Natural killer cell (primary cell): ENCODE results near the gene WASHC4. TPM values are rescaled to one million over a fixed set of nuclear protein-coding genes. Genes with fewer than 3 reads are reported as not detected.
"Not testable (repeated sequence)": the region's sequence is repeated elsewhere in the genome, so short reads cannot be mapped to it uniquely, and the experiment has no call there.

Experiments
- ATAC-seq, 3 donors: fragments of 150-1000 bp in 2 of 3; fragments of 200-7000 bp in 1 of 3; cut with Tn5 transposase; 1 replicate in 1 of 3; 2 replicates in 2 of 3; pipeline ENCODE4 v1.10.0; 2021; ENCODE audit warnings: mild to moderate bottlenecking in 2 of 3, moderate library complexity in 2 of 3
- DNase-seq, 2 donors: peaks; one replicate each; pipeline versions ENCODE4 v3.0.0 to v3.0.0-alpha.2; 2013 to 2021; ENCODE audit warnings: mixed read lengths in 1 of 2
- H3K27ac ChIP-seq: one replicate; pipeline ENCODE4 v1.5.1; 2013; ENCODE audit warnings: mild to moderate bottlenecking, low read length
- H3K27me3 ChIP-seq: one replicate; pipeline ENCODE4 v1.6.1; 2013; ENCODE audit warnings: low read length; ENCODE audit not compliant: control insufficient read depth, insufficient read depth
- H3K36me3 ChIP-seq: one replicate; pipeline ENCODE4 v1.6.1; 2013; ENCODE audit warnings: low read length; ENCODE audit not compliant: control insufficient read depth, insufficient read depth
- H3K4me1 ChIP-seq: one replicate; pipeline ENCODE4 v1.6.1; 2013; ENCODE audit warnings: low read length; ENCODE audit not compliant: control insufficient read depth, insufficient read depth
- H3K4me3 ChIP-seq: one replicate; pipeline ENCODE4 v1.5.1; 2013; ENCODE audit warnings: low read length
- H3K9me3 ChIP-seq: one replicate; pipeline ENCODE4 v1.6.1; 2013; ENCODE audit warnings: low read length; ENCODE audit not compliant: control insufficient read depth, insufficient read depth
- H3K27ac Mint-ChIP-seq, 2 donors: one replicate each; pipeline ENCODE4 v1.8.0; 2022; ENCODE audit warnings: mild to moderate bottlenecking in 2 of 2, mixed read lengths in 2 of 2, moderate library complexity in 1 of 2
- H3K27me3 Mint-ChIP-seq, 2 donors: one replicate each; pipeline ENCODE4 v1.8.0; 2022; ENCODE audit warnings: low read depth in 2 of 2, mixed read lengths in 2 of 2
- H3K36me3 Mint-ChIP-seq: one replicate; pipeline ENCODE4 v1.8.0; 2022; ENCODE audit warnings: mixed read lengths
- H3K4me1 Mint-ChIP-seq, 2 donors: one replicate each; pipeline ENCODE4 v1.8.0; 2022; ENCODE audit warnings: mixed read lengths in 2 of 2
- H3K4me3 Mint-ChIP-seq: one replicate; pipeline ENCODE4 v1.8.0; 2022; ENCODE audit warnings: mild to moderate bottlenecking, moderate library complexity, mixed read lengths
- H3K9me3 Mint-ChIP-seq, 2 donors: one replicate each; pipeline ENCODE4 v1.8.0; 2022; ENCODE audit warnings: mixed read lengths in 2 of 2
- CTCF ChIP-seq: fragments of 200-600 bp; IDR thresholded peaks from one replicate; pipeline ENCODE4 v1.8.0; 2022; ENCODE audit warnings: antibody characterized with exemption
- WGBS: methylation state at CpG from one replicate; pipeline ENCODE4 v1.1.7; 2013; ENCODE audit warnings: missing lambda C conversion rate; ENCODE audit not compliant: insufficient coverage; 5-methylcytosine and 5-hydroxymethylcytosine counted together
- intact Hi-C: fragments of 100-400 bp; cut with micrococcal nuclease; formaldehyde crosslinking; loops from one replicate; pipeline ENCODE4 v1.14.2; 2022
- total RNA-seq, 4 donors: library from RNA; stranded (reverse); fragments of 120-200 nt in 1 of 4; gene quantifications; one replicate each; pipeline versions ENCODE4 v1.2.3 to v1.2.4, GENCODE V29; 2013 to 2022

The WASHC4 gene
- total RNA-seq, 3 donors from 2014 or later (not counting 1 experiment from before 2014, with no cell fraction given) = 34.2 to 40.9 (median 35.7) TPM

- Mint-ChIP-seq H3K27me3 (peaks cover 26 to 42% of the 10 kb centered on the region in 2 donors), H3K36me3 (no peaks in the 10 kb centered on the region), H3K27ac (no peak overlapping the region), H3K4me1 (no peaks in the 10 kb centered on the region), H3K9me3 (peaks cover 2% of the 10 kb centered on the region in 2 donors), H3K4me3 (no peak overlapping the region)
- DNase-seq = no peak
- no peak overlapping the region for H3K4me3 ChIP-seq
- WGBS = 81% methylated on average over 6 of the region's 6 CpGs
- peaks cover 11% of the 10 kb centered on the region for H3K9me3 ChIP-seq
- no peaks in the 10 kb centered on the region for H3K27me3 ChIP-seq
- no peak for TF ChIP-seq CTCF
- no peak overlapping the region for H3K27ac ChIP-seq
- H3K4me1 ChIP-seq = no peaks in the 10 kb centered on the region
- no peaks in the 10 kb centered on the region for H3K36me3 ChIP-seq
- ATAC-seq = no peak
- intact Hi-C loops = no loop called here
Observed at GRCh38 chr12:105090361-105090760, 17.2 kb upstream of the WASHC4 start.

GRCh38 chr12:105091476-105092206 is 15.9 kb upstream of the WASHC4 start:
- H3K36me3 ChIP-seq = no peaks in the 10 kb centered on the region
- no peak for ATAC-seq
- intact Hi-C loops = no loop called here

GRCh38 chr12:105092336-105092735 is 15.2 kb upstream of the WASHC4 start:
- TF ChIP-seq CTCF = no peak
- DNase-seq (no peak), ATAC-seq (no peak)
- no peak overlapping the region for H3K27ac ChIP-seq
- no peaks in the 10 kb centered on the region for H3K4me1 Mint-ChIP-seq
- no peaks in the 10 kb centered on the region for H3K4me1 ChIP-seq
- H3K27me3 Mint-ChIP-seq = peaks cover 16 to 30% of the 10 kb centered on the region in 2 donors
- H3K36me3 Mint-ChIP-seq = peaks cover 8% of the 10 kb centered on the region
- peaks cover 2 to 7% of the 10 kb centered on the region in 2 donors for H3K9me3 Mint-ChIP-seq
- intact Hi-C loops = no loop called here
- H3K36me3 ChIP-seq = no peaks in the 10 kb centered on the region
- no peak overlapping the region for H3K4me3 ChIP-seq
- H3K27me3 ChIP-seq = peaks cover 2% of the 10 kb centered on the region
- H3K4me3 Mint-ChIP-seq = no peak overlapping the region
- WGBS = 85% methylated on average over 13 of the region's 13 CpGs
- H3K9me3 ChIP-seq = peaks cover 22% of the 10 kb centered on the region
- H3K27ac Mint-ChIP-seq = no peak overlapping the region

More at GRCh38 chr12:105091476-105092206, 15.9 kb upstream of the WASHC4 start:
- H3K36me3 Mint-ChIP-seq = peaks cover 8% of the 10 kb centered on the region
- H3K4me1 Mint-ChIP-seq = no peaks in the 10 kb centered on the region
- 94% methylated on average over 4 of the region's 4 CpGs for WGBS
- TF ChIP-seq CTCF = no peak
- peaks cover 17 to 31% of the 10 kb centered on the region in 2 donors for H3K27me3 Mint-ChIP-seq
- Histone ChIP-seq H3K27ac (no peak overlapping the region), H3K4me1 (no peaks in the 10 kb centered on the region), H3K4me3 (no peak overlapping the region), H3K27me3 (peaks cover 2% of the 10 kb centered on the region), H3K9me3 (peaks cover 19% of the 10 kb centered on the region)
- H3K9me3 Mint-ChIP-seq = peaks cover 2 to 7% of the 10 kb centered on the region in 2 donors
- H3K27ac Mint-ChIP-seq = no peak overlapping the region
- DNase-seq = no peak
- H3K4me3 Mint-ChIP-seq = no peak overlapping the region

GRCh38 chr12:105095338-105095737 is 12.2 kb upstream of the WASHC4 start:
- 93% methylated on average over 5 of the region's 5 CpGs for WGBS
- H3K27me3 ChIP-seq, H3K9me3 Mint-ChIP-seq, H3K4me1 Mint-ChIP-seq, H3K4me3 ChIP-seq, H3K36me3 ChIP-seq, H3K4me1 ChIP-seq, H3K27ac Mint-ChIP-seq, H3K27ac ChIP-seq, H3K36me3 Mint-ChIP-seq, ATAC-seq, DNase-seq, intact Hi-C loops, H3K4me3 Mint-ChIP-seq: not testable (repeated sequence)
- H3K27me3 Mint-ChIP-seq = peaks cover 30 to 58% of the 10 kb centered on the region in 2 donors
- H3K9me3 ChIP-seq = peaks cover 22% of the 10 kb centered on the region
